CD1c-positive myeloid dendritic cell (primary cell): Measurements from ENCODE around the gene KNL1.
"Not testable (repeated sequence)": the region's sequence is repeated elsewhere in the genome, so short reads cannot be mapped to it uniquely, and the experiment has no call there.

ENCODE experiments used
- DNase-seq: peaks from one replicate; pipeline ENCODE4 v3.0.0-alpha.2; 2016; ENCODE audit errors: extremely low spot score

The KNL1 gene

GRCh38 chr15:40581796-40582195 is 12.3 kb upstream of the KNL1 start:
- not testable (repeated sequence) for DNase-seq

- DNase-seq = peak; percentile 32
Measured at GRCh38 chr15:40582726-40583246, 11.3 kb upstream of the KNL1 start.

- DNase-seq = no peak
Measured at GRCh38 chr15:40584191-40584590, 9.9 kb upstream of the KNL1 start.

- no peak for DNase-seq
Measured at GRCh38 chr15:40590667-40591050, 3.4 kb upstream of the KNL1 start.

GRCh38 chr15:40591389-40591788 is 2.7 kb upstream of the KNL1 start:
- DNase-seq = no peak

GRCh38 chr15:40593165-40593564 is 884 bp upstream of the KNL1 start:
- DNase-seq = peak; percentile 12

GRCh38 chr15:40594429-40594836 is 384 bp downstream of the KNL1 start:
- peak; percentile 62 for DNase-seq

- no peak for DNase-seq
Measured at GRCh38 chr15:40595219-40595618, 1.2 kb downstream of the KNL1 start.

- no peak for DNase-seq
Measured at GRCh38 chr15:40595773-40596172, 1.7 kb downstream of the KNL1 start.

GRCh38 chr15:40597024-40597423 is 3.0 kb downstream of the KNL1 start:
- DNase-seq = no peak

GRCh38 chr15:40598126-40598525 is 4.1 kb downstream of the KNL1 start:
- DNase-seq = no peak

GRCh38 chr15:40598672-40599071 is 4.6 kb downstream of the KNL1 start:
- no peak for DNase-seq

GRCh38 chr15:40600956-40601355 is 6.9 kb downstream of the KNL1 start:
- DNase-seq = no peak

- DNase-seq = no peak
Measured at GRCh38 chr15:40603935-40604334, 9.9 kb downstream of the KNL1 start.

- DNase-seq = no peak
Measured at GRCh38 chr15:40613080-40613479, 19.0 kb downstream of the KNL1 start.

GRCh38 chr15:40618023-40618422 is 24.0 kb downstream of the KNL1 start:
- DNase-seq = peak; percentile 54

GRCh38 chr15:40618906-40619305 is 24.9 kb downstream of the KNL1 start:
- DNase-seq = no peak

GRCh38 chr15:40623361-40623760 is 29.3 kb downstream of the KNL1 start:
- no peak for DNase-seq

- DNase-seq = no peak
Measured at GRCh38 chr15:40630313-40630712, 36.3 kb downstream of the KNL1 start.

GRCh38 chr15:40633178-40633577 is 39.1 kb downstream of the KNL1 start:
- DNase-seq = no peak

- DNase-seq = no peak
Measured at GRCh38 chr15:40637221-40637745, 43.2 kb downstream of the KNL1 start.

- DNase-seq = no peak
Measured at GRCh38 chr15:40639677-40640076, 45.6 kb downstream of the KNL1 start.

- no peak for DNase-seq
Measured at GRCh38 chr15:40647523-40647922, 53.5 kb downstream of the KNL1 start.

GRCh38 chr15:40650479-40650878 is 56.4 kb downstream of the KNL1 start:
- no peak for DNase-seq
